Kasumi-1 (cell line): ENCODE results near the gene PRTFDC1.
"Not testable (repeated sequence)": the region's sequence is repeated elsewhere in the genome, so short reads cannot be mapped to it uniquely, and the experiment has no call there.

Experiments used
- DNase-seq, 2 experiments: peaks; one replicate each; lab custom pipeline; 2025; lab: John Stamatoyannopoulos, UW

The PRTFDC1 gene, protein sequence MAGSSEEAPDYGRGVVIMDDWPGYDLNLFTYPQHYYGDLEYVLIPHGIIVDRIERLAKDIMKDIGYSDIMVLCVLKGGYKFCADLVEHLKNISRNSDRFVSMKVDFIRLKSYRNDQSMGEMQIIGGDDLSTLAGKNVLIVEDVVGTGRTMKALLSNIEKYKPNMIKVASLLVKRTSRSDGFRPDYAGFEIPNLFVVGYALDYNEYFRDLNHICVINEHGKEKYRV

DNA sequence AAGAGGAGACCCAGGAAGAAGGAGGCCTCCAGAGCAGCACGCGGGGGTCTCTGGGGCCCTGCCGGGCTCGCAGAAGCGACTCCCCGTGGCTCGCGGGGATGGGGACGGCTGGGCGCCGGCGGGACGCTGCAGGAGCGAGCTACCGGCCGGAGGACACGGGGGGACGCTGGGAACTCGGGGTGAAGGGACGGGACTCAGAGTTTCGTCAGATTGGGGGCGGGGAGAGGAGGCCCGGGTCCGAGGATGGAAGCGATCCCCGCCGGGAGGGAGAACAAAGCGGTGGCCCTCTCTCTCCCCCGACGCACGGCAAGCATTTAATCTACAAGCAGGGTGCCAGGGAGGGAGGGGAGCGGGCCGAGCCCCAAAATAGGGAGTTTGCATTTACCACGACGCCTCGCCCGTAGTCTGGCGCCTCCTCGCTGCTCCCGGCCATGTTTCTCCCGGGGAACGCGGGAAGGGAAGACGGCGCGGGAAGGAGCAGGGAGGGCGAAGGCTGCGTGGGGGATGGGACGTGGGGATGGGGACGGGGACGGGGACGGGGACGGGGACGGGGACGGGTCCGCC is at the start of gene PRTFDC1:
Gene PRTFDC1 (minus strand): TSS at position 464 of the 564 bp plus-strand sequence. CDS start 31 bp downstream, at position 433.
- peak in 1 of 2 experiments; percentile 24 for DNase-seq

DNA sequence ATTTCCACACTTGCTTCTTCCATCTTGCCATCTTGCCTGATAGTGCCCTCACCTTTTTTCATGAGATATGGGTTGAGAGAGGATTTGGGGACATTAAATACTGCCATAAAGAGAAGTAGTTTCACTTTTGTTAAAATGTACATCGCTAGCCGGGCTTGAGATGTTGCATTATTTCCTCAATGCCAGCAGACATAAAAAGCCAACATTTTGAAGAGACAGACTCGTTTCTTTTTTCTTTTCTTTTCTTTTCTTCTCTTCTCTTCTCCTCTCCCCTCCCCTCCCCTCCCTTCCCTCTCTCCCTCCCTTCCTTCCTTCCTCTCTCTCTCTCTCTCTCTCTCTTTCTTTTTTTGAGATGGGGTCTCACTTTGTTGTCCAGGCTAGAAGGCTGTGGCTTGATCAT is 45.6 kb upstream of the PRTFDC1 start:
- DNase-seq = no peak

DNA sequence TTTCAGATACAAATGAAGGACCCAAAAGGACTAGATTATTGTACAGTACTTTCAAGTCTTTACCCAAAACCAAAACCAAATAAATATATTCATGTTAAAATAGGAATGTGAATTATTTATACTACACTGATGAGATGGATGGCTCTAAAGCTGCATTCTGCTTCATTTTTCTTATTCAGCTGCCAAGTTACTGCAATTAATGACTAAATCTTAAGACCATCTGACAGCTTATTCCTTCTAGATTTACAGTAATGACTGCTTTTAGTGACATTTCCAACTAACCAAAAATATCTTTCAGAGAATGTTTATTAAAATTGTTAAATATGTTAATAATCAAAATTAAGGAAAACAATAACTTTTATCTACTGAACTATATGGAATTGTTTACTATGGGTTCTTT is 42.7 kb upstream of the PRTFDC1 start:
- DNase-seq = no peak

DNA sequence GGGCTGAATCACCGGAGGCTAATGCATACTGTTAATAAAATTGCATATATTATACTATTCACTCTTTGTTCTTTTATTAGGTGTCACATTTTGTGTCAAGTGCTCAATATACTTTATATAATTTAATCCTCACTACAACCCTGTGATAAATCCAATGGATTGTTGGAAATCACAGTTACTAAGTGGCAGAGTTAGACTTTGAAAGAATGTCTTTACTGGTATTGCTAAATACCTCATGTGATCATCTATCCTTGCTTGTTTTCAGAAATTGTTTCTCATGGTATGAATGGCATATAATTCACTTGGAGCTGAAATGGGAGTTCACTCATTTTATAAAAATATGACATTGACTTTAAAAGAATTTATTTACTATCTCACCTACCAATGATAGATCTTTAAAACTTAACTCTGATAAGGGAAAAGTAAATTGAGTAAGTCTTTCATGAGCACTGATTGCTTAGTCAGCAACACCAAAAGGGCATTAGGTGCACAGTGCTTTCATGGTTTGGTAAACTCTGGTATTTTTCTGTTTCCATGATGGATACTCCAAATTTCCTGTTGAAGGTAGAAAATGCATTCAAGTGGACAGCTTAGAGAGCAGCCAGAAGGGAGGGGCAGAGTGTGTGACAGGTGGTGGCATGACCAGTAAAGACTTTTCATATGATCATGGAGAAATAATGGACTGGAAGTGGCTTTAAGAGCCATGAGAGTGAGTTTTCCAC is 41.0 kb upstream of the PRTFDC1 start:
- DNase-seq = no peak

GRCh38 chr10:24992512-24993133 is 40.2 kb upstream of the PRTFDC1 start:
- DNase-seq = no peak

DNA sequence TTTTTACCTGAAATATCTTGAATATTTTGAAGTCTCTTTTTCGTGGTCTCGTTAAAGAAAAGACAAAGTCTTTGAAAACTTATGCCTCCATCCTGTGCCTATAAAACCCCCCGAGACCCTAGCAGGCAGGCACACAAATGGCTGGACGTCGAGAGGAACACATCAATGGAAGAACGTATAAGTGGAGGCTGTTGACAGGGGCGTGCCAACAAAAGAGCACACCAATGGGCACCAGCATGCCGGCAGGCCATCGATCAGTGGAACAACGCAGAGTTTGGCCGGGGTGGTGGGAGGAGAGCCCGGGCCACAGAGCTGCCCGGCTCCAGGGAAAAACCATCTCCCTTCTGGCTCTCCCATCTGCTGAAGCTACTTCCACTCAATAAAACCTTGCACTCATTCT is 38.9 kb upstream of the PRTFDC1 start:
- no peak for DNase-seq

GRCh38 chr10:24989867-24990266 is 37.5 kb upstream of the PRTFDC1 start:
- peak; percentile 21 to 42 for DNase-seq

GRCh38 chr10:24988831-24989640 is 36.6 kb upstream of the PRTFDC1 start:
- DNase-seq = no peak

- no peak for DNase-seq
Observed at GRCh38 chr10:24984906-24985305, 32.5 kb upstream of the PRTFDC1 start.

- DNase-seq = no peak
Observed at GRCh38 chr10:24983946-24984345, 31.5 kb upstream of the PRTFDC1 start.

- no peak for DNase-seq
Observed at GRCh38 chr10:24983130-24983529, 30.7 kb upstream of the PRTFDC1 start.

DNA sequence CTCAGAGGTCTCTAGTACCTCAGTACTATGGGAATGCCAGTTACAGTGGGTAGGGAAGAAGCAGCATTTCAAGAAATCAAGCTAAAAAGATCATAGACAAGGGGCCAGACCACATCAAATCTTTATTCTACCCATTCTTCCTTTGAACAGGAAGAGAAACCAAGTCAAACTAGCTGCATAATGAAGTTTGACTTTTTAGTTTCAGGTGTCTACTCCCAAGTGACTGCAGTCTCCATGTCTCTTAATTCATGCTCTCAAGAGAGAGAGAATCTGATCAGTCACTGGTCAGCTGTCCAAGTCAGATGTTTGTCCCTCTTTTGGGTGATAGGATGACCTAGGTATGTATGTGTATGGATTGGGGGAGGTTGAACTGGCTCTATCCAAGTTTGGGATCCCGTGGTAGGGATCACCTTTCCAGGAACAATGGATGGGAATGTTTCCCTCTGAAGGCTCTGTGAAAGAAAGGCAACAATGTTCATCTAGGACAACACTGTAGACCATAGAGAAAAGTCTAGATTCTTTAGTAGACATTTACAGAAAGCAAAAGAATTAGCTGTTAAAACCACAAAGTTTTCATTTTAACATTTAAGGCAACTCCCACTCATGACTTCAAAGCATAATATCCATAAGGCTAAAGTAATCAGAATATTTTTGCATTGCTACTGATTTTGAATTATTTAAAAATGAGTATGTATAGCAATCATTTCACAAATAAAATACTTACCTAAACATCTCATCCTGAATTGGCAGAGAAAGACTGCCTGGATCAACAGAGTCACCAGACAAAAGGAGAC is 30.1 kb upstream of the PRTFDC1 start:
- DNase-seq = no peak

DNA sequence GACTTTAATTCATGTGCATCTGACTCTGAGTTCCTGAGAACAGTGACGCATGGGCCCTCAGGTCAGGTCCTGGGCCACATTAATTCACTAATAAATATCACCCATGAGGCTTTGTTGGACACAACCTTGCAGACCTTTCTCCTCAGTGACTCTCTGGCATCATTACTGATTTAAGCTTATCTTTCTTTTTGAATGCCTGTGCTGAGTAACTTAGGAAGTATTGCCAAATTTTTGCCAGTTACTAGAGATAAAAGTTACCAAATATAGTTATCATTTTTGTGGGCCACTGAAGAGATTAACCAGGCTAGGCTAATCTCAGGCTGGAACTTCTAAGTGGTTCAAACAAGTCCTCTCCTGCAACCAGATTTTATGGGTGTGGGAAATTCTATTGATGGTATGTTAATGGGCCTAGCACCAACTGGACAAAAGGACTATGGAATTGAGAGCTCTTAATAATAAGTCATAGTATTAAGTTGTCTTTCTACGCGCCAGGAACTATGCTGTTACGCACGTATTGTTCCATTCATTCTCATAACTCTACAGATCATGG is 28.8 kb upstream of the PRTFDC1 start:
- DNase-seq = no peak

GRCh38 chr10:24979685-24980084 is 27.3 kb upstream of the PRTFDC1 start:
- DNase-seq = no peak

GRCh38 chr10:24974976-24975375 is 22.6 kb upstream of the PRTFDC1 start:
- no peak for DNase-seq

- no peak for DNase-seq
Observed at GRCh38 chr10:24973163-24973562, 20.8 kb upstream of the PRTFDC1 start.

DNA sequence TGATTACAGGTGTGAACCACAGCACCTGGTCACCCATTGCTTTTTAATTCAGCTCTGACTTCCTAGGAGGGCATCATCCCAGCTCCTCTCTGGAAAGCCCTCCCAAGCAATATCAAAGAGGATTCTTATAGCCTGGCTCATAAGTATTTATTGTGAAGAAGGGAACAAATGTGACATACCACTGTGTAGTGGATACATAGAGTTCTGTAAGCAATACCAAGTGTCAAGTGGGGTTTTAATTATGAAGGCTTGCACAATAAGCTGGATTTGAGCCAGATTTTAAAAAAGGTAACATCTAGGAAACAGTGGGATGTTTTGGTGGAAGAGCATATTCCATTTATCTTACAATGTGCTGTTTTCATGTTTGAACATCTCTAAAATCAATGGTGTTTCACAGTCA is 19.0 kb upstream of the PRTFDC1 start:
- no peak for DNase-seq

DNA sequence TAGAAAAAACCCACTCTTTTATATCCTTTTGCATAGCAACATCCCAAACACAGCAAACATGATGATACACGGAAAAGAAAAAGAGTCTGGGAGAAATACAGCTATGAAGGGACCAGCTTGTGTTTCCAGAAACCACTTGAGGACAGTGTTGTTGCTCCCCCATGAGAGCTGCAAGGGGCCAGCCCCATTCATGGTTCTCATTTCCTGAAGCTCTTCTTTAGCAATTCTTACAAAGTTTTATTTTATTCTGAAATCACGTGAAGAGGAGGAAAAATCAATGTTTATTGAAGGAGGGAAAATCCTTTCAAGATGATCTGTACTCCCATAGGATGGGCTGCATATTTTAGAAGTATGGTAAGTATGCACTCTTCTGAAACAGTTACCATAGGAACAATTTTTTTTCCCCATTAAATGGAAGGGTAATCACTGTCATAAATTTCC is 17.5 kb upstream of the PRTFDC1 start:
- DNase-seq = no peak

GRCh38 chr10:24968951-24969350 is 16.5 kb upstream of the PRTFDC1 start:
- DNase-seq = not testable (repeated sequence)

DNA sequence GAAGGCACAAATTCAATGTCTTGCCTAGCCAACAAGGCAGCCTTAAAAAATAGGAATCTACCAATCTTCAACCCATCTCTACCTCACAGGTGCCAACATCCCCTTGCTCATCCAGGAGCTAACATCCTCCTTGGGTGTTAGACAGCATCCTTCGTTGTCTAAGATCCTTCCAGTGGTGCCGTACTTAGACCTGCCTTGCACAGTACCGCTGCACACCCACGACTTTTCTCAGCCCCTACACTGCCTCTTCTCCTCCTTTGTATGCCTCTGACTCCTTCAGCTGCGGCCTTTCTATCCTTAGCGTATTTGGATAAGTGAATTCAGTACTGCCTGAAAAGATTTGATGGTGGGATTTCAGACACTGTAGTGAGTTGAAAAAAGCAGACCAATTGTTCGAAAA is 15.9 kb upstream of the PRTFDC1 start:
- no peak for DNase-seq

DNA sequence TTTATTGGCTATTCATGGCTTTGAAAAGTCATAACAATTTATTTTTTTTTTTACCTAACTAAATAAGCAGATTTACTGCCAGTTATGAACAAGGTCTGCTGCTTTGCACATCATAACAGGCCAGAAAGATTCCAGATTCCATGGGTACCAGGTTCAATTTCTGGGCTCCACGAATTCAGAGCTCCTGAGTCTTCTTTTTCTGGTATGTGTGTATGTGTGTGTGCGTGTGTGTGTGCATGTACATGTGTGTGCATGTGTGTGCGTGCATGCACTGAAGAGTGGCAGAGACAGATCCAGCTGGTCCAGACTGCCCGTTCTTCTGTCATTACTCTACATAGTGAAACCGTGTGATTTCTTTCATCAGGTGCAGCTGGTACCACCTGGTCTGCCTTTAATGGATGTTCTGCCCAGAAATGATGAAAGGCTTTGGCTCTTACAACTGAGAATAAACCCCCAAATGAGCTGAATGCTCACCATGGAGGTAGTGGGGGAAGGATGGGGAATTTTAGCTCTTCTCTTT is 14.6 kb upstream of the PRTFDC1 start:
- no peak for DNase-seq
